Measurements from ENCODE around the gene CPE. TPM values are rescaled to one million over a fixed set of nuclear protein-coding genes. Genes with fewer than 3 reads are reported as not detected.

Gene CPE
- 1.7 to 2.6 TPM (median 2.0 TPM) in 5 replicates for total RNA-seq (2022; extraction: Qiagen RNA extraction; ENCODE audit: low read depth)

DNA sequence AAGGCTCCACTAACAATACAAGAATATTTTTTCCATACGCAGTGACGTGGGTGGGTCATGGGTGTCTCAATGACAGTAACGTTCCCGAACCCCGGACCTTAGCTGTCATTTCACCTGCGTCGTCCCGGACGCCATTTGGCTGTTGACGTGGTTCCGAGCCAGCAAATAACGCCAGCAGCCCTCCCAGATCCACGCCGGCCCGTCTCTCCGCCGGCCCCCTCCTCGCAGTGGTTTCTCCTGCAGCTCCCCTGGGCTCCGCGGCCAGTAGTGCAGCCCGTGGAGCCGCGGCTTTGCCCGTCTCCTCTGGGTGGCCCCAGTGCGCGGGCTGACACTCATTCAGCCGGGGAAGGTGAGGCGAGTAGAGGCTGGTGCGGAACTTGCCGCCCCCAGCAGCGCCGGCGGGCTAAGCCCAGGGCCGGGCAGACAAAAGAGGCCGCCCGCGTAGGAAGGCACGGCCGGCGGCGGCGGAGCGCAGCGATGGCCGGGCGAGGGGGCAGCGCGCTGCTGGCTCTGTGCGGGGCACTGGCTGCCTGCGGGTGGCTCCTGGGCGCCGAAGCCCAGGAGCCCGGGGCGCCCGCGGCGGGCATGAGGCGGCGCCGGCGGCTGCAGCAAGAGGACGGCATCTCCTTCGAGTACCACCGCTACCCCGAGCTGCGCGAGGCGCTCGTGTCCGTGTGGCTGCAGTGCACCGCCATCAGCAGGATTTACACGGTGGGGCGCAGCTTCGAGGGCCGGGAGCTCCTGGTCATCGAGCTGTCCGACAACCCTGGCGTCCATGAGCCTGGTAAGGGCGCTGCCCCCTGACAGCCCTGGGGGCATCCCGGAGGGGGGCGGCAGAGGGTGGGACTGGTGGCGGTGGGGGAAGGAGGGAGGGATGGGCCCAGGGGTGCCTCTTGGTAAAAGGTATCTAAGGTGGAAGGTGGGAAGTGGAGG, at the start of gene CPE:
Gene CPE, plus strand, starts transcription at position 264 of the 933 bp plus-strand sequence. Its CDS starts 214 bp downstream, at position 478.

Other genes starting within 250 kb of the CPE start
- 10.1 to 13.4 TPM (median 11.5 TPM) in 5 replicates for gene KLHL2, start 171.4 kb upstream of the CPE start, total RNA-seq (2022; extraction: Qiagen RNA extraction; ENCODE audit: low read depth)
- 17.7 to 20.7 TPM (median 18.6 TPM) in 5 replicates for gene MSMO1, start 51.3 kb upstream of the CPE start, total RNA-seq (2022; extraction: Qiagen RNA extraction; ENCODE audit: low read depth)

Measured in A549 treated with CpdA at 1 μM for 4 hours (cell line).